ENCODE data around the gene RIPK1.
"Not testable (repeated sequence)": the region's sequence is repeated elsewhere in the genome, so short reads cannot be mapped to it uniquely, and the experiment has no call there.

The RIPK1 gene

GRCh38 chr6:3045777-3046176 lies 22.5 kb upstream of the RIPK1 start:
- no peak for DNase-seq (ENCODE audit: low spot score)

GRCh38 chr6:3046295-3046694 lies 22.0 kb upstream of the RIPK1 start:
- DNase-seq (ENCODE audit: low spot score): no peak

GRCh38 chr6:3048009-3048408 lies 20.3 kb upstream of the RIPK1 start:
- DNase-seq (ENCODE audit: low spot score): not testable (repeated sequence)

- DNase-seq (ENCODE audit: low spot score): no peak
Observed at GRCh38 chr6:3052481-3053230, 15.6 kb upstream of the RIPK1 start.

GRCh38 chr6:3053231-3053508 lies 15.1 kb upstream of the RIPK1 start:
- DNase-seq (ENCODE audit: low spot score): no peak

GRCh38 chr6:3054229-3055157 lies 13.8 kb upstream of the RIPK1 start:
- peak; percentile 24 for DNase-seq (ENCODE audit: low spot score)

- not testable (repeated sequence) for DNase-seq (ENCODE audit: low spot score)
Observed at GRCh38 chr6:3055158-3055499, 13.2 kb upstream of the RIPK1 start.

GRCh38 chr6:3057063-3057770 lies 11.1 kb upstream of the RIPK1 start:
- no peak for DNase-seq (ENCODE audit: low spot score)

- no peak for DNase-seq (ENCODE audit: low spot score)
Observed at GRCh38 chr6:3058957-3059356, 9.3 kb upstream of the RIPK1 start.

GRCh38 chr6:3060092-3060491 lies 8.2 kb upstream of the RIPK1 start:
- DNase-seq (ENCODE audit: low spot score): not testable (repeated sequence)

- no peak for DNase-seq (ENCODE audit: low spot score)
Observed at GRCh38 chr6:3061501-3061941, 6.8 kb upstream of the RIPK1 start.

- not testable (repeated sequence) for DNase-seq (ENCODE audit: low spot score)
Observed at GRCh38 chr6:3063340-3063732, 5.0 kb upstream of the RIPK1 start.

GRCh38 chr6:3063733-3064700 lies 4.3 kb upstream of the RIPK1 start:
- DNase-seq (ENCODE audit: low spot score): peak; percentile 91

- DNase-seq (ENCODE audit: low spot score): no peak
Observed at GRCh38 chr6:3071568-3071967, 3.3 kb downstream of the RIPK1 start.

- no peak for DNase-seq (ENCODE audit: low spot score)
Observed at GRCh38 chr6:3072798-3073197, 4.5 kb downstream of the RIPK1 start.

GRCh38 chr6:3073382-3073781 lies 5.1 kb downstream of the RIPK1 start:
- DNase-seq (ENCODE audit: low spot score): no peak

- DNase-seq (ENCODE audit: low spot score): no peak
Observed at GRCh38 chr6:3075772-3076113, 7.4 kb downstream of the RIPK1 start.

GRCh38 chr6:3076320-3076719 lies 8.0 kb downstream of the RIPK1 start:
- no peak for DNase-seq (ENCODE audit: low spot score)

- DNase-seq (ENCODE audit: low spot score): no peak
Observed at GRCh38 chr6:3077430-3077829, 9.1 kb downstream of the RIPK1 start.

GRCh38 chr6:3078952-3079351 lies 10.7 kb downstream of the RIPK1 start:
- DNase-seq (ENCODE audit: low spot score): not testable (repeated sequence)

- DNase-seq (ENCODE audit: low spot score): no peak
Observed at GRCh38 chr6:3079682-3080081, 11.4 kb downstream of the RIPK1 start.

GRCh38 chr6:3081960-3082359 lies 13.7 kb downstream of the RIPK1 start:
- peak; percentile 43 for DNase-seq (ENCODE audit: low spot score)

All from Ammon's horn (tissue), 1 donor.